ENCODE data around the gene NFILZ. TPM values are rescaled to one million over a fixed set of nuclear protein-coding genes. Genes with fewer than 3 reads are reported as not detected.

NFILZ gene
- total RNA-seq, 6 donors from 2014 or later = not detected

DNA sequence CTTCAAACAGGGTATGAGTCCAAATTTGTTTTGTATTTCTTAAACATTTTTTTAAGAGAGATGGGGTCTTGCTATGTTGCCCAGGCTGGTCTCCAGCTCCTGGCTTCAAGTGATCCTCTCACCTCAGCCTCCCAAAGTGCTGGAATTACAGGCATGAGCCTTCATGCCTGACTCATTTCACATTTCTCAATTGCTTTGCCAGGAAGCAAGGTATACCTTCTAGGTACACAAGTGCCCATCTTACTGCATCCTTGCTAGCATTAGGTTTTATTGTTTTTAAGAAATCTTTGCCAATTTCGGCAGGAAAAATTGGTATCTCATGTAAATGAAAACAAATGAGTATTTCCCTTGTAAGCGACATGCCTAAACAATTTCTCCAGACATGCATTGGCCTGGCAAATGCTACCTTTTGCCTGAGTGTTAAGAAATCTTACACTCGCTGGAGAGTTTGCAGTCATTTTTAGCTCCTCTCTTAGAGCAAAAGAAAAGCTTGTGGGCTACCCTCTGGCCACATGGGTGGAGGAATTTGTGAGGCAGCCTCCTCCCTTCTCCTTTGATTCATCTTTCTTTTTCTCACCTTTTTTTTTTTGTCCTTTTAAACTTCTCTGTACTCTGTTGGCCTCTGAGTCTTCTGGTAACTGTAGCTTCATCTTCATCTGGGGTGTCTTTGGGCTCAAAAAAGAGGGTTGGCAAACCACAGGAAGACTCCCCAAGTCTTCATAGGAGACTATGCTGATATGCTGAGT is 35.2 kb downstream of the NFILZ start:
- Histone ChIP-seq H3K36me3 (no peaks in the 10 kb centered on the region), H3K4me3 (no peak overlapping the region), H3K9me3 (no peaks in the 10 kb centered on the region), H3K27ac (no peak overlapping the region), H3K4me1 (peaks cover 0 to 9% (median 0%) of the 10 kb centered on the region in 4 donors), H3K27me3 (no peaks in the 10 kb centered on the region)
- 75% methylated on average over 3 of the region's 3 CpGs for WGBS, 2 donors
- no peak for DNase-seq
- TF ChIP-seq POLR2A (IDR thresholded peaks at IDR 0.05) = no peak
- TF ChIP-seq, protein P1, sequence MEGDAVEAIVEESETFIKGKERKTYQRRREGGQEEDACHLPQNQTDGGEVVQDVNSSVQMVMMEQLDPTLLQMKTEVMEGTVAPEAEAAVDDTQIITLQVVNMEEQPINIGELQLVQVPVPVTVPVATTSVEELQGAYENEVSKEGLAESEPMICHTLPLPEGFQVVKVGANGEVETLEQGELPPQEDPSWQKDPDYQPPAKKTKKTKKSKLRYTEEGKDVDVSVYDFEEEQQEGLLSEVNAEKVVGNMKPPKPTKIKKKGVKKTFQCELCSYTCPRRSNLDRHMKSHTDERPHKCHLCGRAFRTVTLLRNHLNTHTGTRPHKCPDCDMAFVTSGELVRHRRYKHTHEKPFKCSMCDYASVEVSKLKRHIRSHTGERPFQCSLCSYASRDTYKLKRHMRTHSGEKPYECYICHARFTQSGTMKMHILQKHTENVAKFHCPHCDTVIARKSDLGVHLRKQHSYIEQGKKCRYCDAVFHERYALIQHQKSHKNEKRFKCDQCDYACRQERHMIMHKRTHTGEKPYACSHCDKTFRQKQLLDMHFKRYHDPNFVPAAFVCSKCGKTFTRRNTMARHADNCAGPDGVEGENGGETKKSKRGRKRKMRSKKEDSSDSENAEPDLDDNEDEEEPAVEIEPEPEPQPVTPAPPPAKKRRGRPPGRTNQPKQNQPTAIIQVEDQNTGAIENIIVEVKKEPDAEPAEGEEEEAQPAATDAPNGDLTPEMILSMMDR (IDR thresholded peaks at IDR 0.05) = no peak
- TF ChIP-seq EP300 (IDR thresholded peaks at IDR 0.05) = no peak
- TF ChIP-seq POLR2AphosphoS5 (IDR thresholded peaks at IDR 0.05) = no peak
- no peak for ATAC-seq (ENCODE audit: low FRiP score in 2 of 2)

DNA sequence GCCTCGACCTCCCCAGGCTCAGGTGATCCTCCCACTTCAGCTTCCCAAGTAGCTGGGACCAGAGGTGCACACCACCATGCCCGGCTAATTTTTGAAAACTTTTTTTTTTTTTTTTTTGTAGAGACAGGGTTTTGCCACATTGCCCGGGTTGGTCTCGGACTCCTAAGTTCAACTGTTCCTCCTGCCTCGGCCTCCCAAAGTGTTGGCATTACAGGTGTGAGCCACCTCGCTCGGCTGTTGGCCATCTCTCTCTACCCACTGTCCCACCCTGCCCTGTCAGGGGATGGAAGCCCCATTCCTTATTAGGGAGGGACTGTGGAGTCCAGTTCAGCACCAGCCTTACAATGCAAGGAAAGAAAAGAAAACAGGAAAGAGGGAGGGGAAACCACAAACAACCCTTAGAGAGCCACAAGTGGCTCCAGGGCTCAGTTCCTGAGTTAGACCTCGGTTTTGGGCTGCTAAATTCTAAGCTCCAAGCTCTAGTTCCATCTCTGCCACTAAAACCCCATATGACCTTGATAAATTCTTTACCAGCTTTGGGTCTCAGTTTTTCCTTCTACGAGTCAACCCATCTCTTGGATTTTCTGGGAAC is 36.5 kb downstream of the NFILZ start:
- no peaks in the 10 kb centered on the region for H3K27me3 ChIP-seq
- ATAC-seq (ENCODE audit: low FRiP score in 2 of 2) (no peak), DNase-seq (no peak)
- H3K4me3 ChIP-seq = no peak overlapping the region
- WGBS, 2 donors = 56 to 63% methylated on average over 9 of the region's 9 CpGs
- H3K4me1 ChIP-seq = peaks cover 0 to 21% (median 5%) of the 10 kb centered on the region in 4 donors
- no peaks in the 10 kb centered on the region for H3K9me3 ChIP-seq
- no peak overlapping the region for H3K27ac ChIP-seq
- no peaks in the 10 kb centered on the region for H3K36me3 ChIP-seq
- TF ChIP-seq EP300 (IDR thresholded peaks at IDR 0.05) (no peak), POLR2A (IDR thresholded peaks at IDR 0.05) (no peak), POLR2AphosphoS5 (IDR thresholded peaks at IDR 0.05) (no peak)
- TF ChIP-seq, protein P1 (IDR thresholded peaks at IDR 0.05) = no peak

DNA sequence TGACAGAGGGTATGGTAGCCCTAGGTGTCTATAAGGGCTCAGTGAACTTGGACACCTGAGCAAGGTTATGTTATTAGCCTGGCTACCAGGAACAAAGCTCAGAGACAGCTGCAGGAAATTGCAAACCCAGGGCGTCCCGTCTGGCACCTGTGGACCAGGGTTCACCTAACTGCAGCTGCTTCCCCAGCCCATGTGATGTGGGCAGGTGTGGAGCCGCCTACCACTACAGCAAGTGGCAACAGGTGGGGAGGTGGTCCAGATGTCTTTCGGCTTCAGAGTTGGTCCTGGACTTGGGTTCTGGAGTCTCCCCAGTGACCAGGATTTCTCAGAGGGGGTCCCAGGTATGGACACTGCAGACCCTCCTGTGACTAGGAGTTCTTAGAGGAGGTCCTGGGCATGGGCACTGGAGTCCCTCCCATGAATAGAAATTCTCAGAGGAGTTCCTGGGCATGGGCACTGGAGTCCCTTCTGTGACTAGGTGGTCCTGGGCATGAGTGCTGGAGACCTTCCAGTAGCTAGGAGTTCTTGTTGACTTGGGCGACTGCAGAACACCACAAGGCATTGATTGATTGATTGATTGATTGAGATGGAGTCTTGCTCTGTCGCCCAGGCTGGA is 43.0 kb downstream of the NFILZ start:
- H3K27me3 ChIP-seq = no peaks in the 10 kb centered on the region
- no peak overlapping the region for H3K27ac ChIP-seq
- H3K4me1 ChIP-seq = peaks cover 0 to 13% (median 5%) of the 10 kb centered on the region in 4 donors
- ATAC-seq (ENCODE audit: low FRiP score in 2 of 2) (no peak), DNase-seq (no peak)
- no peak overlapping the region for H3K4me3 ChIP-seq
- no peaks in the 10 kb centered on the region for H3K9me3 ChIP-seq
- no peaks in the 10 kb centered on the region for H3K36me3 ChIP-seq
- no peak for TF ChIP-seq EP300 (IDR thresholded peaks at IDR 0.05)
- TF ChIP-seq, protein P1 (IDR thresholded peaks at IDR 0.05) = no peak
- TF ChIP-seq POLR2AphosphoS5 (IDR thresholded peaks at IDR 0.05) = no peak
- no peak for TF ChIP-seq POLR2A (IDR thresholded peaks at IDR 0.05)
- 66 to 71% methylated on average over 4 to 6 of the region's 6 CpGs for WGBS, 2 donors

DNA sequence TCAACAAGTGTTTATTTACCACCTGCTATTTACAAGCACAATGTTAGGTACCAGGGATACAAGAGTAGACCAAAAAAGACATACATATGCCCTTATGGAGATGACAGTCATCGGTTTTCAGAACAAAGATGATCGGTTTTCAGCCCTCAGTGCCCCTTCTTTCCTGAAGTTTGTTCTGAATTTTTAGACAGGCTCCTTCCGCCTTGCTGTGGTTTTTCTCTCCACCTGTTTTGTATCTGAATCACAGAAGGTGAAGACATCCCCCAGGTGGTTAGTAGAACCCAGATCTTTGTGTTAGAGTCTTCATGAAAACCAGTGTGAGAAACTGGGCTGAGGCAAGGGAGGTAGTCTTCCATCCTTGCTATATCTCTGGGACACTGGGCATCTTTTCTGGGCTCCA is 44.6 kb downstream of the NFILZ start:
- ATAC-seq (ENCODE audit: low FRiP score in 2 of 2) (no peak), DNase-seq (no peak)
- Histone ChIP-seq H3K27me3 (no peaks in the 10 kb centered on the region), H3K4me3 (no peak overlapping the region), H3K9me3 (no peaks in the 10 kb centered on the region), H3K36me3 (no peaks in the 10 kb centered on the region), H3K27ac (no peak overlapping the region), H3K4me1 (peaks cover 0 to 13% (median 5%) of the 10 kb centered on the region in 4 donors)
- TF ChIP-seq POLR2A (IDR thresholded peaks at IDR 0.05) (no peak), EP300 (IDR thresholded peaks at IDR 0.05) (no peak), POLR2AphosphoS5 (IDR thresholded peaks at IDR 0.05) (no peak)
- TF ChIP-seq, protein P1 (IDR thresholded peaks at IDR 0.05) = no peak
- 75 to 85% methylated on average over 3 of the region's 3 CpGs for whole genome bisulfite sequencing, 2 donors
